ENCODE data around the gene AKAP17A.

The AKAP17A gene

DNA sequence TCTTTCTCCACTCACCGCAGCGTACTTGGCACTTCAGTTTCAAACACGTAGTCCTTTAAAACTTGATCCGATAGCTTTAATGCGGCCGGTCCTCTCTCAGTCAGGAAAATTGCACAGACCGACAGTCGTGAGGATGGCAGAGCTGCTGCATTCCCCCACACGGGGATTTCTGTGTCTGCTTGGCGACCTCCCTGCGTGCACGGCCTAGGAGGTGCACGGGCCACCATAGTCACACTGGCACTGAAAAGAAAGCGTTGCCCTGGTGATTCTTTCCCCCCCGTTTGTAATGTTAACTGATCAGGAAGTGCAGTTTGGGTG is 10.3 kb downstream of the AKAP17A start:
- TF ChIP-seq TAF1 (IDR thresholded peaks at IDR 0.05; ENCODE audit: borderline replicate concordance, insufficient read depth, low read length) (no peak), SIN3A (IDR thresholded peaks at IDR 0.05; ENCODE audit: borderline replicate concordance, insufficient read depth, low read length) (no peak), POLR2AphosphoS5 (IDR thresholded peaks at IDR 0.05; ENCODE audit: low read depth, low read length) (no peak), FOXP2 (optimal IDR thresholded peaks at IDR 0.05; ENCODE audit: borderline replicate concordance, extremely low read depth, extremely low read length, insufficient read depth) (no peak)
- TF ChIP-seq, protein P1, sequence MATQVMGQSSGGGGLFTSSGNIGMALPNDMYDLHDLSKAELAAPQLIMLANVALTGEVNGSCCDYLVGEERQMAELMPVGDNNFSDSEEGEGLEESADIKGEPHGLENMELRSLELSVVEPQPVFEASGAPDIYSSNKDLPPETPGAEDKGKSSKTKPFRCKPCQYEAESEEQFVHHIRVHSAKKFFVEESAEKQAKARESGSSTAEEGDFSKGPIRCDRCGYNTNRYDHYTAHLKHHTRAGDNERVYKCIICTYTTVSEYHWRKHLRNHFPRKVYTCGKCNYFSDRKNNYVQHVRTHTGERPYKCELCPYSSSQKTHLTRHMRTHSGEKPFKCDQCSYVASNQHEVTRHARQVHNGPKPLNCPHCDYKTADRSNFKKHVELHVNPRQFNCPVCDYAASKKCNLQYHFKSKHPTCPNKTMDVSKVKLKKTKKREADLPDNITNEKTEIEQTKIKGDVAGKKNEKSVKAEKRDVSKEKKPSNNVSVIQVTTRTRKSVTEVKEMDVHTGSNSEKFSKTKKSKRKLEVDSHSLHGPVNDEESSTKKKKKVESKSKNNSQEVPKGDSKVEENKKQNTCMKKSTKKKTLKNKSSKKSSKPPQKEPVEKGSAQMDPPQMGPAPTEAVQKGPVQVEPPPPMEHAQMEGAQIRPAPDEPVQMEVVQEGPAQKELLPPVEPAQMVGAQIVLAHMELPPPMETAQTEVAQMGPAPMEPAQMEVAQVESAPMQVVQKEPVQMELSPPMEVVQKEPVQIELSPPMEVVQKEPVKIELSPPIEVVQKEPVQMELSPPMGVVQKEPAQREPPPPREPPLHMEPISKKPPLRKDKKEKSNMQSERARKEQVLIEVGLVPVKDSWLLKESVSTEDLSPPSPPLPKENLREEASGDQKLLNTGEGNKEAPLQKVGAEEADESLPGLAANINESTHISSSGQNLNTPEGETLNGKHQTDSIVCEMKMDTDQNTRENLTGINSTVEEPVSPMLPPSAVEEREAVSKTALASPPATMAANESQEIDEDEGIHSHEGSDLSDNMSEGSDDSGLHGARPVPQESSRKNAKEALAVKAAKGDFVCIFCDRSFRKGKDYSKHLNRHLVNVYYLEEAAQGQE (IDR thresholded peaks at IDR 0.05; ENCODE audit: insufficient read depth in 1 of 2, low read depth in 2 of 2, low read length in 2 of 2) = no peak

DNA sequence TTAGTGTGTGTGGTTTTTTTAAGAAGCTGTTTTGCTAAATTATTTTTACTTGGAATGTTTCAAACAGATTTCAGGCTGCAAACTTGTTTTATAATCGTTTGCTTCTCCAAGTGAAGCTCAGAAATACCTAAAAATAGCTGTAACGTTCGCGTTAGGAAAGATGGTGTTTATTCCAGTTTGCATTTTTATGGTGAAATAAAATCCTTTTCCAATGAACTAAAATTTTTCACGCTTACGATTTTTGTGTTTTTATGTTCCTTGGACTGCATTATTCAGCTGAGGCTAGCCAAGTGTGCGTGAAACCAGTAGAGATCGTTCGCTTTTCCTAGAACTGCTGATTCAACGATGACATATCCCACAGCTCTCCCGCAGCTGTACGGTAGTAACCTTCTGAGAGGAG is 10.9 kb downstream of the AKAP17A start:
- no peak for TF ChIP-seq SIN3A (IDR thresholded peaks at IDR 0.05; ENCODE audit: borderline replicate concordance, insufficient read depth, low read length)
- no peak for TF ChIP-seq FOXP2 (optimal IDR thresholded peaks at IDR 0.05; ENCODE audit: borderline replicate concordance, extremely low read depth, extremely low read length, insufficient read depth)
- TF ChIP-seq, protein P1 (IDR thresholded peaks at IDR 0.05; ENCODE audit: insufficient read depth in 1 of 2, low read depth in 2 of 2, low read length in 2 of 2) = no peak
- TF ChIP-seq TAF1 (IDR thresholded peaks at IDR 0.05; ENCODE audit: borderline replicate concordance, insufficient read depth, low read length) = no peak
- TF ChIP-seq POLR2AphosphoS5 (IDR thresholded peaks at IDR 0.05; ENCODE audit: low read depth, low read length) = no peak

DNA sequence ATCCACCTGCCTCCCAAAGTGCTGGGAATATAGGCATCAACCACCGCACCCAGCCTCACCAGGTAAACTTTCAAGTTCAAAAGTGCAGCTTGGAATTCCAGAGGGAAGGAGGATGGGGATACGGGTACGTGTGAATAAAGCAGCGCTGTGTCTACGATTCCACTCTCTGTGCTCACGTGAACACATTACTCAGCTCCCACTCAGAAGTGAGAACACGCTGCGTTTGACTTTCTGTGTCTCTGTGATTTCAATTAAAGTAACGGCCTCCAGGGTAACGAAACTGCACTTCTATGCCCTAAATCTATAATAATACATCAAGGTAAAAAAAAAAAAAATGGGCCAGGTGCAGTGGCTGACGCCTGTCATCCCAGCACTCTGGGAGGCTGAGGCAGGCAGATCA is 15.1 kb downstream of the AKAP17A start:
- TF ChIP-seq, protein P1 (IDR thresholded peaks at IDR 0.05; ENCODE audit: insufficient read depth in 1 of 2, low read depth in 2 of 2, low read length in 2 of 2) = no peak
- TF ChIP-seq POLR2AphosphoS5 (IDR thresholded peaks at IDR 0.05; ENCODE audit: low read depth, low read length) (no peak), TAF1 (IDR thresholded peaks at IDR 0.05; ENCODE audit: borderline replicate concordance, insufficient read depth, low read length) (no peak), FOXP2 (optimal IDR thresholded peaks at IDR 0.05; ENCODE audit: borderline replicate concordance, extremely low read depth, extremely low read length, insufficient read depth) (no peak), SIN3A (IDR thresholded peaks at IDR 0.05; ENCODE audit: borderline replicate concordance, insufficient read depth, low read length) (no peak)

- TF ChIP-seq, protein P1 (IDR thresholded peaks at IDR 0.05; ENCODE audit: insufficient read depth in 1 of 2, low read depth in 2 of 2, low read length in 2 of 2) = no peak
- no peak for TF ChIP-seq SIN3A (IDR thresholded peaks at IDR 0.05; ENCODE audit: borderline replicate concordance, insufficient read depth, low read length)
- TF ChIP-seq POLR2AphosphoS5 (IDR thresholded peaks at IDR 0.05; ENCODE audit: low read depth, low read length) = no peak
- TF ChIP-seq FOXP2 (optimal IDR thresholded peaks at IDR 0.05; ENCODE audit: borderline replicate concordance, extremely low read depth, extremely low read length, insufficient read depth) = no peak
- TF ChIP-seq TAF1 (IDR thresholded peaks at IDR 0.05; ENCODE audit: borderline replicate concordance, insufficient read depth, low read length) = no peak
Observed at GRCh38 chrX:1609311-1609710, 17.9 kb downstream of the AKAP17A start.

DNA sequence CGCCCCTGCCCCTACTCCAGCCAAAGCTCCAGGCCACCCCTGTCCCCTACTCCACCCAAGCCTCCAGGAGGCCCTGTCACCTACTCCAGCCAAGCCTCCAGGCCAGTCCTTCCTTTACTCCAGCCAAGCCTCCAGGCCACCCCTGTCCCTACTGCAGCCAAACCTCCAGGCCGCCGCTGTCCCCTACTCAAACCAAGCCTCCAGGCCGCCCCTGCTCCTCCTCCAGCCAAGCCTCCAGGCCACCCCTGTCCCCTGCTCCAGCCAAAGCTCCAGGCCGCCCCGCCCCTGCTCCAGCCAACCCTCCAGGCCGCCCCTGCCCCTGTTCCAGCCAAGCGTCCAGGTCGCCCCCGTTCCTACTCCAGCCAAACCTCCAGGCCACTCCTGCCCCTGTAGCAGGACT is 18.4 kb downstream of the AKAP17A start:
- TF ChIP-seq, protein P1 (IDR thresholded peaks at IDR 0.05; ENCODE audit: insufficient read depth in 1 of 2, low read depth in 2 of 2, low read length in 2 of 2) = no peak
- TF ChIP-seq POLR2AphosphoS5 (IDR thresholded peaks at IDR 0.05; ENCODE audit: low read depth, low read length) (no peak), SIN3A (IDR thresholded peaks at IDR 0.05; ENCODE audit: borderline replicate concordance, insufficient read depth, low read length) (no peak), FOXP2 (optimal IDR thresholded peaks at IDR 0.05; ENCODE audit: borderline replicate concordance, extremely low read depth, extremely low read length, insufficient read depth) (no peak), TAF1 (IDR thresholded peaks at IDR 0.05; ENCODE audit: borderline replicate concordance, insufficient read depth, low read length) (no peak)
